Breast epithelium (tissue), 3 donors: ENCODE measurements around the gene DEAF1.

Experiments
- POLR2A ChIP-seq: fragments of 450-650 bp; IDR thresholded peaks from one replicate; pipeline ENCODE4 v1.6.1; 2016; ENCODE audit warnings: antibody characterized with exemption, mild to moderate bottlenecking, moderate library complexity
- POLR2AphosphoS5 ChIP-seq, 3 donors: sonication (generic); formaldehyde crosslinking; IDR thresholded peaks; one replicate each; pipeline ENCODE4 v1.6.1; 2017; ENCODE audit warnings: antibody characterized with exemption in 3 of 3
- TF ChIP-seq, protein P1 (sequence below), 3 donors: fragments of 450-650 bp; IDR thresholded peaks; one replicate each; pipeline ENCODE4 v1.5.1; 2016 to 2017; ENCODE audit warnings: antibody characterized with exemption in 3 of 3, mild to moderate bottlenecking in 3 of 3, moderate library complexity in 3 of 3

GRCh38 chr11:698493-699115 is 3.6 kb upstream of the DEAF1 start:
- TF ChIP-seq, protein P1, sequence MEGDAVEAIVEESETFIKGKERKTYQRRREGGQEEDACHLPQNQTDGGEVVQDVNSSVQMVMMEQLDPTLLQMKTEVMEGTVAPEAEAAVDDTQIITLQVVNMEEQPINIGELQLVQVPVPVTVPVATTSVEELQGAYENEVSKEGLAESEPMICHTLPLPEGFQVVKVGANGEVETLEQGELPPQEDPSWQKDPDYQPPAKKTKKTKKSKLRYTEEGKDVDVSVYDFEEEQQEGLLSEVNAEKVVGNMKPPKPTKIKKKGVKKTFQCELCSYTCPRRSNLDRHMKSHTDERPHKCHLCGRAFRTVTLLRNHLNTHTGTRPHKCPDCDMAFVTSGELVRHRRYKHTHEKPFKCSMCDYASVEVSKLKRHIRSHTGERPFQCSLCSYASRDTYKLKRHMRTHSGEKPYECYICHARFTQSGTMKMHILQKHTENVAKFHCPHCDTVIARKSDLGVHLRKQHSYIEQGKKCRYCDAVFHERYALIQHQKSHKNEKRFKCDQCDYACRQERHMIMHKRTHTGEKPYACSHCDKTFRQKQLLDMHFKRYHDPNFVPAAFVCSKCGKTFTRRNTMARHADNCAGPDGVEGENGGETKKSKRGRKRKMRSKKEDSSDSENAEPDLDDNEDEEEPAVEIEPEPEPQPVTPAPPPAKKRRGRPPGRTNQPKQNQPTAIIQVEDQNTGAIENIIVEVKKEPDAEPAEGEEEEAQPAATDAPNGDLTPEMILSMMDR (IDR thresholded peaks at IDR 0.05): no peak
- no peak for TF ChIP-seq POLR2A
- no peak for TF ChIP-seq POLR2AphosphoS5 (IDR thresholded peaks at IDR 0.05)
